ENCODE results near the gene EBLN1.
A peak's percentile ranks its signal among the peaks of the same experiment; 100 is the strongest.

DNA sequence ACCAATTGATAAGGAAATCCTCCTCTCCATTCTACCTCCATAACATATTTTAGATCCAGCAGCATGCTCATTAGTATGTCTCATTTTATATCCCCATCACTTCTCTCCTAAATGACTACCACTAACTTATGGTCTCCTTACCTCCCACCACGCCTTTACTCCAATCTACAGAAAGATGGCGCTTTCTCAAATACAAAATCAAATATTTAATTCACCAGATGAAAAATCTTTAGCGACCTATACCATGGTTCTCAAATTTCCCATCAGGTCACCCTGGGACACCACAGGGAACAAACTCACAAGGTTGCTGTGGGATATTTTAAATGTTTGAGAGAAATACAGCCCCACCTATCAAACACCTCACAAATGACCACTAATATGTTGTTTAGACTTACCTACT, 27.0 kb upstream of the EBLN1 start:
- TF ChIP-seq, protein P1, sequence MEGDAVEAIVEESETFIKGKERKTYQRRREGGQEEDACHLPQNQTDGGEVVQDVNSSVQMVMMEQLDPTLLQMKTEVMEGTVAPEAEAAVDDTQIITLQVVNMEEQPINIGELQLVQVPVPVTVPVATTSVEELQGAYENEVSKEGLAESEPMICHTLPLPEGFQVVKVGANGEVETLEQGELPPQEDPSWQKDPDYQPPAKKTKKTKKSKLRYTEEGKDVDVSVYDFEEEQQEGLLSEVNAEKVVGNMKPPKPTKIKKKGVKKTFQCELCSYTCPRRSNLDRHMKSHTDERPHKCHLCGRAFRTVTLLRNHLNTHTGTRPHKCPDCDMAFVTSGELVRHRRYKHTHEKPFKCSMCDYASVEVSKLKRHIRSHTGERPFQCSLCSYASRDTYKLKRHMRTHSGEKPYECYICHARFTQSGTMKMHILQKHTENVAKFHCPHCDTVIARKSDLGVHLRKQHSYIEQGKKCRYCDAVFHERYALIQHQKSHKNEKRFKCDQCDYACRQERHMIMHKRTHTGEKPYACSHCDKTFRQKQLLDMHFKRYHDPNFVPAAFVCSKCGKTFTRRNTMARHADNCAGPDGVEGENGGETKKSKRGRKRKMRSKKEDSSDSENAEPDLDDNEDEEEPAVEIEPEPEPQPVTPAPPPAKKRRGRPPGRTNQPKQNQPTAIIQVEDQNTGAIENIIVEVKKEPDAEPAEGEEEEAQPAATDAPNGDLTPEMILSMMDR (IDR thresholded peaks at IDR 0.05; ENCODE audit: insufficient read depth, low read length, poor library complexity, severe bottlenecking) = peak; percentile 11
- no peak for TF ChIP-seq EZH2phosphoT487 (conservative IDR thresholded peaks at IDR 0.05; ENCODE audit: low read length)

Data from SU-DHL-6 (cell line).